HEK293 (cell line): Measurements from ENCODE around the gene STK40.

Source experiments
- KLF9 ChIP-seq: fragments of 450-650 bp; formaldehyde crosslinking; IDR thresholded peaks from 2 replicates; pipeline ENCODE4 v1.5.1; 2016; ENCODE audit warnings: missing biosample characterization, missing genetic modification characterization, low read depth
- MEIS1 ChIP-seq: sonication (generic); formaldehyde crosslinking; IDR thresholded peaks from 2 replicates; pipeline ENCODE4 v1.8.1; 2022; ENCODE audit warnings: missing genetic modification reagents, mild to moderate bottlenecking, borderline replicate concordance
- ZBTB7A ChIP-seq: fragments of 450-650 bp; formaldehyde crosslinking; IDR thresholded peaks from 2 replicates; pipeline ENCODE4 v1.5.1; 2016; ENCODE audit warnings: low read depth, missing biosample characterization, missing genetic modification characterization
- ZBTB8A ChIP-seq: fragments of 450-650 bp; formaldehyde crosslinking; IDR thresholded peaks from 2 replicates; pipeline ENCODE4 v1.5.1; 2016; ENCODE audit warnings: missing biosample characterization, missing genetic modification characterization
- ZFP41 ChIP-seq: fragments of 450-650 bp; formaldehyde crosslinking; IDR thresholded peaks from 2 replicates; pipeline ENCODE4 v1.5.1; 2016; ENCODE audit warnings: missing biosample characterization, missing genetic modification characterization, borderline replicate concordance
- ZNF114 ChIP-seq: fragments of 450-650 bp; formaldehyde crosslinking; IDR thresholded peaks from 2 replicates; pipeline ENCODE4 v1.5.0; 2017; ENCODE audit warnings: missing biosample characterization, missing genetic modification characterization
- ZNF121 ChIP-seq: fragments of 450-650 bp; formaldehyde crosslinking; IDR thresholded peaks from 2 replicates; pipeline ENCODE4 v1.5.1; 2016; ENCODE audit warnings: missing biosample characterization, missing genetic modification characterization
- ZNF146 ChIP-seq: fragments of 450-650 bp; formaldehyde crosslinking; IDR thresholded peaks from 2 replicates; pipeline ENCODE4 v1.5.1; 2016; ENCODE audit warnings: missing biosample characterization, missing genetic modification characterization
- ZNF366 ChIP-seq: fragments of 450-650 bp; formaldehyde crosslinking; conservative IDR thresholded peaks from 2 replicates; pipeline ENCODE4 v1.5.1; 2016; ENCODE audit warnings: missing biosample characterization, missing genetic modification characterization
- ZNF777 ChIP-seq: fragments of 450-650 bp; formaldehyde crosslinking; IDR thresholded peaks from 2 replicates; pipeline ENCODE4 v1.5.1; 2017; ENCODE audit warnings: missing biosample characterization, missing genetic modification characterization, borderline replicate concordance
- ZSCAN30 ChIP-seq: fragments of 450-650 bp; IDR thresholded peaks from 2 replicates; pipeline ENCODE4 v1.5.1; 2018; ENCODE audit warnings: missing biosample characterization, mild to moderate bottlenecking, missing genetic modification characterization, moderate library complexity
- TF ChIP-seq, protein P1 (sequence below): fragments of 450-650 bp; formaldehyde crosslinking; IDR thresholded peaks from 2 replicates; pipeline ENCODE4 v1.5.1; 2016; ENCODE audit warnings: missing biosample characterization, missing genetic modification characterization
- TF ChIP-seq, protein P2 (sequence below): fragments of 450-650 bp; formaldehyde crosslinking; IDR thresholded peaks from 2 replicates; pipeline ENCODE4 v1.5.1; 2016; ENCODE audit warnings: missing biosample characterization, missing genetic modification characterization
- TF ChIP-seq, protein P3 (sequence below): fragments of 450-650 bp; formaldehyde crosslinking; IDR thresholded peaks from 2 replicates; pipeline ENCODE4 v1.5.1; 2016; ENCODE audit warnings: missing biosample characterization, missing genetic modification characterization

DNA sequence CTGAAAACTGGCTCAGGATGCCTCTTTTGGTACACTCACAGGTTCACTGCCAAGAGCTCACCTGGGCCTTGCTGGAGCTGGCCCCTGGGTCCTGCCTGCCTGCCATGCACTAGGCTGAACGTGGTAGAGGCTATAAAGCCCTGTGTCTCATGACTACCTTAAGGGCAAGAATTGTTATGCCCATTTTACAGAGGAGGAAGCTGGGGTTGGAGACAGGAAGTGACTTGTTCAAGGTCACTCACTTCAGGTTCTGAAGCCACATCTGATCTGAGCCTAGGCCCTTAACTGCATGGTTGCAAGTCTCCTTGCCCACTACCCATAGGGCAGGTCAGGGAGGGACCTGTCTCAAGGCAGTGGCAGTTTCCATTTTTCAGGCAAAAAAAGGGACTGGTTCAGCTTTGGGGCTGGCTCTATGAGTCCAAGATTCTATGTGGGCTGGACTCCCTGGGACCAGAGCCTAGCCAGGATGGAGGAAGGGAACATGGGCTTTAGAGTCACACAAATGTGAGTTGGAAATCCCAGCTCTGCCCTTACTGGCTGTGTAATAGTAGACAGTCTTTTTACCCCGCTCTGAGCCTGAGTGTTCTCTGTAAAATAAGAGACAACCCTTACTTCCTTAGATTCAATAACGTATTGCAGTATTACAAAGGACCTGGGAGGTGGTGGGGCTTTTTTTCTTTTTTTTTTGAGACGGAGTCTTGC, 7.8 kb downstream of the STK40 start:
- no peak for TF ChIP-seq ZNF777 (tag by site-specific recombination)
- no peak for TF ChIP-seq ZNF366 (tag by site-specific recombination)
- TF ChIP-seq, protein P1, sequence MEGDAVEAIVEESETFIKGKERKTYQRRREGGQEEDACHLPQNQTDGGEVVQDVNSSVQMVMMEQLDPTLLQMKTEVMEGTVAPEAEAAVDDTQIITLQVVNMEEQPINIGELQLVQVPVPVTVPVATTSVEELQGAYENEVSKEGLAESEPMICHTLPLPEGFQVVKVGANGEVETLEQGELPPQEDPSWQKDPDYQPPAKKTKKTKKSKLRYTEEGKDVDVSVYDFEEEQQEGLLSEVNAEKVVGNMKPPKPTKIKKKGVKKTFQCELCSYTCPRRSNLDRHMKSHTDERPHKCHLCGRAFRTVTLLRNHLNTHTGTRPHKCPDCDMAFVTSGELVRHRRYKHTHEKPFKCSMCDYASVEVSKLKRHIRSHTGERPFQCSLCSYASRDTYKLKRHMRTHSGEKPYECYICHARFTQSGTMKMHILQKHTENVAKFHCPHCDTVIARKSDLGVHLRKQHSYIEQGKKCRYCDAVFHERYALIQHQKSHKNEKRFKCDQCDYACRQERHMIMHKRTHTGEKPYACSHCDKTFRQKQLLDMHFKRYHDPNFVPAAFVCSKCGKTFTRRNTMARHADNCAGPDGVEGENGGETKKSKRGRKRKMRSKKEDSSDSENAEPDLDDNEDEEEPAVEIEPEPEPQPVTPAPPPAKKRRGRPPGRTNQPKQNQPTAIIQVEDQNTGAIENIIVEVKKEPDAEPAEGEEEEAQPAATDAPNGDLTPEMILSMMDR (tag by site-specific recombination) = no peak
- no peak for TF ChIP-seq ZSCAN30 (tag by site-specific recombination)
- TF ChIP-seq ZNF121 (tag by site-specific recombination) = no peak
- TF ChIP-seq KLF9 (tag by site-specific recombination) = no peak
- TF ChIP-seq, protein P2, sequence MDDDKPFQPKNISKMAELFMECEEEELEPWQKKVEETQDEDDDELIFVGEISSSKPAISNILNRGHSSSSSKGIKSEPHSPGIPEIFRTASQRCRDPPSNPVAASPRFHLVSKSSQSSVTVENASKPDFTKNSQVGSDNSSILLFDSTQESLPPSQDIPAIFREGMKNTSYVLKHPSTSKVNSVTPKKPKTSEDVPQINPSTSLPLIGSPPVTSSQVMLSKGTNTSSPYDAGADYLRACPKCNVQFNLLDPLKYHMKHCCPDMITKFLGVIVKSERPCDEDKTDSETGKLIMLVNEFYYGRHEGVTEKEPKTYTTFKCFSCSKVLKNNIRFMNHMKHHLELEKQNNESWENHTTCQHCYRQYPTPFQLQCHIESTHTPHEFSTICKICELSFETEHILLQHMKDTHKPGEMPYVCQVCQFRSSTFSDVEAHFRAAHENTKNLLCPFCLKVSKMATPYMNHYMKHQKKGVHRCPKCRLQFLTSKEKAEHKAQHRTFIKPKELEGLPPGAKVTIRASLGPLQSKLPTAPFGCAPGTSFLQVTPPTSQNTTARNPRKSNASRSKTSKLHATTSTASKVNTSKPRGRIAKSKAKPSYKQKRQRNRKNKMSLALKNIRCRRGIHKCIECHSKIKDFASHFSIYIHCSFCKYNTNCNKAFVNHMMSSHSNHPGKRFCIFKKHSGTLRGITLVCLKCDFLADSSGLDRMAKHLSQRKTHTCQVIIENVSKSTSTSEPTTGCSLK (tag by site-specific recombination) = no peak
- TF ChIP-seq MEIS1 (CRISPR knock-in tag) = no peak
- TF ChIP-seq ZNF146 (tag by site-specific recombination) = no peak
- TF ChIP-seq ZNF114 (tag by site-specific recombination) = no peak
- TF ChIP-seq ZBTB8A = no peak
- TF ChIP-seq ZFP41 (tag by site-specific recombination) = no peak
- TF ChIP-seq, protein P3, sequence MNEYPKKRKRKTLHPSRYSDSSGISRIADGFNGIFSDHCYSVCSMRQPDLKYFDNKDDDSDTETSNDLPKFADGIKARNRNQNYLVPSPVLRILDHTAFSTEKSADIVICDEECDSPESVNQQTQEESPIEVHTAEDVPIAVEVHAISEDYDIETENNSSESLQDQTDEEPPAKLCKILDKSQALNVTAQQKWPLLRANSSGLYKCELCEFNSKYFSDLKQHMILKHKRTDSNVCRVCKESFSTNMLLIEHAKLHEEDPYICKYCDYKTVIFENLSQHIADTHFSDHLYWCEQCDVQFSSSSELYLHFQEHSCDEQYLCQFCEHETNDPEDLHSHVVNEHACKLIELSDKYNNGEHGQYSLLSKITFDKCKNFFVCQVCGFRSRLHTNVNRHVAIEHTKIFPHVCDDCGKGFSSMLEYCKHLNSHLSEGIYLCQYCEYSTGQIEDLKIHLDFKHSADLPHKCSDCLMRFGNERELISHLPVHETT = no peak
- TF ChIP-seq ZBTB7A (tag by site-specific recombination) = no peak
